HFF-Myc (cell line): Measurements from ENCODE around the gene ITIH3.

Experiments
- DNase-seq: peaks from one replicate; pipeline ENCODE4 v3.0.0-alpha.2; 2011; ENCODE audit warnings: low read depth; ENCODE audit errors: extremely low read depth
- H3K4me3 ChIP-seq: replicated peaks from 2 replicates; pipeline ENCODE4 v1.5.1; 2011; ENCODE audit warnings: low read depth, mild to moderate bottlenecking, control low read depth, low read length
- CTCF ChIP-seq: IDR thresholded peaks from 2 replicates; pipeline ENCODE4 v1.5.1; 2012; ENCODE audit warnings: mild to moderate bottlenecking, low read depth, low read length, control low read depth; ENCODE audit errors: missing control alignments

ITIH3 gene

DNA sequence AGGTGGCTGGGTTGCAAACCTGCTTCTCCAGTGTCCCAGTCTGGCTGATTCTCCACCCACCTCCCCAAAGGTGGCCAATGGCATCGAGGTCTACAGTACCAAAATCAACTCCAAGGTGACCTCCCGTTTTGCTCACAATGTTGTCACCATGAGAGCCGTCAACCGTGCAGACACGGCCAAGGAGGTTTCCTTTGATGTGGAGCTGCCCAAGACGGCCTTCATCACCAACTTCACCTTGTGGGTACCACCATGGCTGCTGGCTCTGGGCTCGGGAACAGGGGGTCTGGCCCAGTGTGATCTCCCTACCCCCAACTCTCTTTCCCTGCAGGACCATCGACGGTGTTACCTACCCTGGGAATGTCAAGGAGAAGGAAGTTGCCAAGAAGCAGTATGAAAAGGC is 1.8 kb downstream of the ITIH3 start:
- no peak overlapping the region for H3K4me3 ChIP-seq
- no peak for DNase-seq
- TF ChIP-seq CTCF: no peak

DNA sequence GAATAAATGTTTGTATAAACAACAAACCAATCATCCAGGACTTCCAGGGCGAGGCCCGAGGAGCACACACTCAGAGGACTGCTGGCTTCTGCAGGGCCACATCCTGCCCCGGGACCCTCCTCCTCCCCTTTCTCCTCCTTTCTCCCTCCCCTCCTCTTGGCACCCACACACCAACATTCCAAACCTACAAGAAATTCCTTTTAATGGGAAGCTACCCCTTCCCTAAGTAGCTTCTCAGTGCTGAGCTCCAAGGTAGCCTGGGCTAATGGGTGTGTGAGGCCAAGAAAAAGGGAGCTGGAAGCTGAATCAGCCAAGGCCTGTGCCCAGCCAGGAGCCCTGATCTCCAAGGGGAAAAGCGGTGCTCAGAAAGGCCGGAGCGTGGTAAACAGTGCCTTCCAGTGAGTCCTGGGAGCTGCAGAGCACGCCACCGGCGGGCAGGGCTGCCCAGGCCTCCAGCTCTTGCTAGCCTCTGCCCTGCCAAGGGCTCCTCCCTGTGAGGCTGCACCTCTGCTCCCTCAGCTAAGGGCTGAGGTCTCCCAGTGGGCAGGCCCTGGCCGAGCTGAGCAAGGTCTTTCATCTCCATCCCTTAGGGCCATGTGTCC is 3.9 kb downstream of the ITIH3 start:
- DNase-seq: no peak
- TF ChIP-seq CTCF: no peak
- no peak overlapping the region for H3K4me3 ChIP-seq

- peak; percentile 61 for TF ChIP-seq CTCF
- DNase-seq: no peak
Measured at GRCh38 chr3:52798978-52799476, 4.4 kb downstream of the ITIH3 start.

GRCh38 chr3:52800079-52800478 is 5.5 kb downstream of the ITIH3 start:
- no peak overlapping the region for H3K4me3 ChIP-seq
- DNase-seq: no peak

More at GRCh38 chr3:52798978-52799476, 4.4 kb downstream of the ITIH3 start:
- H3K4me3 ChIP-seq: no peak overlapping the region

GRCh38 chr3:52801839-52802238 is 7.2 kb downstream of the ITIH3 start:
- DNase-seq: no peak
- no peak for TF ChIP-seq CTCF
- H3K4me3 ChIP-seq: no peak overlapping the region

More at GRCh38 chr3:52800079-52800478, 5.5 kb downstream of the ITIH3 start:
- no peak for TF ChIP-seq CTCF

DNA sequence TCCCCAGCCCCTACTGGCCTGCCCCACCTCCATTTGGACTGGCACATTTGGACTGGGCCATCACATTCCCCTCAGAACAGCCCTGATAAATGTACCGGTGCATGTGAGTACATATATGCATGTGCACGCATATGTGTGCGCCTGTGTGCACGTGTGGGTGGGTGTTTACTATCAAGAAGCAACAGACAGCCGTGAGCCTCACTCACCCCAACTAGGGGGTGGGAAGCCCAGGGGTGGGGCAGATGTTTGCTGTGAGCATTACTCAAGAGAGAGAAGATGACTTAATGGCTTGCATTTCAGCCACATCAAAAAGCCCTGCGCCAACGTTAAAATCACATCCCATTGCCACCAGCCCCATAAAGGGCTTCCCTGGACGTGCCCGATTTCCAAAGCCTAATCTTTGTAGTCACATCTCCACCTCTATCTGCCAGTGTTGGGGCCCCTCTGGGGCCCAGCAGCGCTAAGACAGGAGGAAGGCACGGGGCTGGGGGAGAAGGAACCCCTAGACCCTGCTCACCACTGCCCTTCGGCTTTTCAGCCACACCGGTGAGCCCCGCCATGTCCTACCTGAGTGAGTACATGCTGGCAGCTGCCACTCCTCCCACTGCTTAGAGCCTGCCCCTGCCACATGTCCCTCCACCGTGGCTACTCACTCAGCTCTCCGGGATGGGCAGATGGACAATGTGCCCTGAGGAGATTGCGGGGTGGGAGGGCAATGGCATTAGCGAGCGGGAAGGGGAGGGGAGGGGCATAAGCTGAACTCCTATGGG is 10.9 kb downstream of the ITIH3 start:
- no peak overlapping the region for H3K4me3 ChIP-seq
- no peak for DNase-seq
- TF ChIP-seq CTCF: no peak
